Activated T-helper 9 cell treated with anti-CD3 and anti-CD28 coated beads, Interleukin-2, amount 50 U/mL, for 16 hours (primary cell): ENCODE measurements around the gene MEF2B.

ENCODE experiments used
- DNase-seq: peaks from one replicate; pipeline ENCODE4 v3.0.0-alpha.2; 2020; ENCODE audit warnings: low read depth

The MEF2B gene

DNA sequence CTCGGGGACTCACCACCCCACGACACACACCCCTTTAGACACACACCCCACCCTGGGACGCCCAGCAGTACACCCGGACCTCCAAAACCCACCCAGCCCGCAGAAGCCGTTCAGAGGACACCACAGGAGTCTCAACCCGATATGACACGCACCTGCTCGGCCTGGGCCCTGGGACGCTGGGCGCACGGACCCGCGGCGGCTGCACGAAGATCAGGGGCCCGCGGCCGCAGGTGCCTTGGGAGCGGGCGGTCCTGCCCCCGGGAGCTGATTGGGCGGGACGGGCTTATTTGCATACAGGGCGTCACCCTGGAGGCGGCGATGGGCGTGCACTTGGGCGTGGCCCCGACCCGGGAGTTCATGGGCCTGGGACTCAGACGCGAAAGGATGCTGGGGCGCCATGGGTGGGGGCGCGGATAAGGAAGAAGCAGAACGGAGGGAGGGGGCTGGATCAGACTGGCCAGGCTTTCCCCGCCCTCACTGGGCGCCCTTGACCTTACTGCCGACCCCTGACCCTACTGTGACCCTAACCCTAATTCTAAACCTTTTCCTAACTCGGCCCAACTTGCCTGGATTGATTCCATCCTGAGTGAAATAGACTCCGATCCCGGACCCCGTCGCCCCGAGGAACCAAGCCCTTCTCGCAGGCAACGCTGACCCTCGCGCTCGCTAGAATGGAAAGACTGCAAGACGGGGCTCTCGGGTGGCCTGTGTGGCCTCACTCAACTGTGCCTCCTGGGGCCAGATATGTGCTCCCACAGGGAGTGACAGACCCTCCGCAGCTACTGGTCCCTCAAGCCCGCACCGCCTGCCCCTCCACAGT, at the start of gene MEF2B:
MEF2B (minus strand) TSS at position 211 of the 820 bp plus-strand sequence. CDS start 19,528 bp downstream, outside the sequence.
- peak; percentile 63 for DNase-seq

DNA sequence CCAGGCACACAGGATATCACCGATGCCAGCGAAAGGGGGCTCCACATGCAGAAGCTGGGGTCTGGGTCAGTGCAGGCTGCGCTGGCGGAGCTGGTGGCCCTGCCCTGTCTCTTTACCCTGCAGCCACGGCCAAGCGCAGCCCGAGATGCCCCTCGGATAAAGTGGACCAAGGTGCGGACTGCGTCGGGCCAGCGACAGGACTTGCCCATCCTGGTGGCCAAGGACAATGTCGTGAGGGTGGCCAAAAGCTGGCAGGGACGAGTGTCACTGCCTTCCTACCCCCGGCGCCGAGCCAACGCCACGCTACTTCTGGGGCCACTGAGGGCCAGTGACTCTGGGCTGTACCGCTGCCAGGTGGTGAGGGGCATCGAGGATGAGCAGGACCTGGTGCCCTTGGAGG, 48.8 kb upstream of the MEF2B start:
- no peak for DNase-seq

DNA sequence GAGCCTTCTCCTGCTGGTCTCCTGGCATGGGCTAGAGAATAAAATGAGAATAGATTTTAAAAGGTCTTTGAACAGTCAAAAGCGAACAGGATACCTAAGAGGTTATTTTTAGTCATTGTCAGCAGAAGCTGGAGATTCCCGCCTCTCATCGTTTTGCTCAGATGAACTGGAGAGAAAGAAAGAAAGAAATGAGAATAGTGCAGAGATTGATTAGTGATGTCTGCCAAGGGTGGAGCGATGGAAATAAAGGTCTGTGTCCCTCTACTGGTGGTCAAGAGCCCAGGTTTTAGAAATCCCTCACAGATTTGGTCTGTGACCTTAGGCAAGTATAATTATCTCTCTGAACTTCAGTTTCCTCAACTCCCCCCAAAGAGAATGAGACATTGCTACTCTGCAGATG, 47.0 kb upstream of the MEF2B start:
- no peak for DNase-seq

DNA sequence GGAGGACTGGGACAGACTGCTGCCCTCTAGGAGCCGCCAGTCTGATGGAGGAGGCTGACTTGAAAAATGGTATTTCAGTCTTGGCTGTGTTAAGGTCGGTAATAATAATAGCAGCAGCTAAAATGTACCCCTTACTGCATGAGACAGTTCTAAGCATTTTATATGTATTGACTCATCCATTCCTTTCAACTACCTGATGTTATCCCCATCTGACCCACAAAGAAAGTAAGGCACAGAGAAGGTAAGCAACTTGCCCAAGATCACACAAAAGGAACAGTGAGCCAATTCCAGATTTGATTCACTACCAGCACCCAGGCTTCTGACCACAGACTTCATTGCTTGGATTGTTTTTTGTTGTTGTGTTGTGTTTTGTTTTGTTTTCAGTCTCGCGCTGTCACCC, 45.7 kb upstream of the MEF2B start:
- no peak for DNase-seq

- no peak for DNase-seq
Observed at GRCh38 chr19:19214892-19215291, 44.8 kb upstream of the MEF2B start.

- DNase-seq, result no peak
Observed at GRCh38 chr19:19214159-19214490, 44.1 kb upstream of the MEF2B start.

DNA sequence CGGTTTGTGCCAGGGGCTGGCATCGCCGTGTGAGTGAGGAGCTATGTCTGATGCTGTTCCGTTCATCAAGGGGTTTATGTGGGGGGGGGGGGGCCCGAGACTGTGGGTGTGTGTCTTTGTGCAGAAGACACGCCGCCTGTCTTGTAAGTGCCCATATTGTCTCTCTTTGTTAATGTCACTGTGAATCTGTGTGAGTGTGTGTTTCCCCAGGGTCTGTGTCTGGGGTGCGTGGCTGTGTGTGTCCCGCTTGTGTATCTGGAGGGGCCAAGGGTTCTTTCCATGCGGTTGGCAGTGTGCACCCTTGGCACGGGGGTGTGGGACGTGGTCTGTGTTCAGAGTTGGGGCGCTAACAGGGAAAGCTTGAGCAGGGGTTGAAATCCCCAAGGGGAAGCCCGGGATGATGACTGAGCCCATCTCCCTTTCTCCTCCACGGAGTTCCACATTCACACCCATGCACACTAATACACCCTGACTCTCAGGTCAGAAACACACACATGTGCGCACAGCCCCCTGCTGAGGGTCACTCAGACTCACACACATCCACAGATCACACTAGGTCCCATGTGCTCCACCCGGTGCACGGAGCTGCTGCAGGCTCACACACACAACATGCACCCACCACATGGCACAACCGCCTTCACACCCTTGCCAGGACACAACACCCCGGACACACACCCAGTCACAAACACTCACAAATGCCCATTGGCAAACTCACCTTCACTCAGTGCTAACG, 43.5 kb upstream of the MEF2B start:
- DNase-seq, result no peak

GRCh38 chr19:19212916-19213315, 42.9 kb upstream of the MEF2B start:
- no peak for DNase-seq

GRCh38 chr19:19211499-19212420, 41.7 kb upstream of the MEF2B start, which contains the start of gene NCAN:
TSS of gene NCAN (plus strand) at chr19:19211958. CDS start at chr19:19216954, 4,996 bp downstream.
- no peak for DNase-seq

DNA sequence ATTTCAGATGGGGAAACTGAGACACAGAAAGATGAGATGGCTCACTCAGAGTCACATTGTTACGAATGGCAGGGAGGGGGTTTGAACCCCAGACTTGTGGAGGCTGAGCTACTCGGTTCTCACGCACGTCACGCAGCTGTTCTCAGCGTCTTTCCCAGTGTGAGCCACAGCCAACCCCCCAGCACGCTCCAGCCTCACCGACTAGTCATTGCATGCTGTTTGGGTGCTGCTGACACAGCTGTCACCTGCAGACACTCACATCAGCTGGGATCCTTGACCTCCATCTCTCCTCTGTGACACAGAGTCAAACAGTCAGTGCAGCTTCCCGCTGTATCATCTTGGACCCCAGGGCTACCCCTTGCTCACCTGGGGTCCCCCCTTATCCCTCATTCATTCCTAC, 39.3 kb upstream of the MEF2B start:
- no peak for DNase-seq

DNA sequence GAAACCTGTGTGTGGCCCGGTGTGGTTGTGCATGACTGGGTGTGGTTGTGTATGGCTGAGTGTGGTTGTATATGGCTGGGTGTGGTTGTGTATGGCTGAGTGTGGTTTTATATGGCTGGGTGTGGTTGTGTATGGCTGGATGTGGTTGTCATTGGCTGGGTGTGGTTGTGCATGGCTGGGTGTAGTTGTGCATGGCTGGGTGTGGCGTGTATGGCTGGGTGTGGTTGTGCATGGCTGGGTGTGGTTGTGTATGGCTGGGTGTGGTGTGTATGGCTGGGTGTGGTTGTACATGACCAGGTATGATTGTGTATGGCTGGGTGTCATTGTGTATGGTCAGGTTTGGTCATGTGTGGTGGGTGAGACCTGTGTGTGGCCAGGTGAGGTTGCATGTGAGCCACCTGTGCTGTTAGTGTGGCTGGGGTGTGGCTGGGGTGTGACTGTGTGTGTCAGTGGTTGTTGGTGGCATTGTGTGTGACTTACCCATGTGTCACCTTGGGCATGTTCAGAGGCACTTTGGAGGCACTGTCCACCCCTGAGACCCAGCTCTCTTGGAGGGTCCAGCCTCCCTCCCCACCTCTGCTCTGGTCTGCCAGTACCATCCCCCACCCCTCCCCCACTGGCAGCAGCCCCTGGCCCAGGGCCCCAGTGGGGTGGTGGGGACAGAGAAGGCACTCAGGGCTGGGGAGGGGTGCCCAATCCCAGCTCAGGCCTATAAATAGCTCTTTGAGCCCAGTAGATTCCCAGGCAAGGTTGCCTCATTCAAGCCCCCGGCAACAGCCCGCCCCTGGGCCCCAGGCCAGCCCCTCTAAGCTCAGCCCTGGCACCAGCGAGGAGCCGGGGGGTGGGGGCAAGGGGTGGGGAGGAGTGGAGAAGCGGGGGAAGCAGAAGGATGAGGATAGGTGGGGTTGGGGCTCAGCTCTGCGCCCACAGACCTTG, 37.8 kb upstream of the MEF2B start:
- no peak for DNase-seq

DNA sequence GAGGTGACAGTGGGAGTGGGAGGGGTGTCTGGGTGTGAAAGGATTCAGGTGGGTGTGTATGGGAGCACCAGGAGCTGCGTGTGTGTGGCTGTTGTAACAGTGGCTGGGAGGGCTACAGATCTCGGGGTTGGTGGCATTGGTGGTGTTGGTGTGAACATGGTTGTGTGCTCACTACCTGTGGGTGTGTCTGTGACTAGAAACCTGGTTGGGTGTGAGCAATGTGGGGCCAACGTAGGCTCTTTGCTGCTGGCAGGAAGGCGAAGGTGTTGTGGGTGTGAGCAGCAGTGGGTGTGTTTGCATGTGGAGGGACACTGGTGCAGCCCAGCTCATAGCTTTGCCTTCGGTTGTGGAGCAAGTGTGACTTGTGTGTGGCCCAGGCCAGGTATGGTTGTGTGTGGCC, 36.9 kb upstream of the MEF2B start:
- no peak for DNase-seq

GRCh38 chr19:19205416-19206410, 35.6 kb upstream of the MEF2B start:
- DNase-seq, result no peak

DNA sequence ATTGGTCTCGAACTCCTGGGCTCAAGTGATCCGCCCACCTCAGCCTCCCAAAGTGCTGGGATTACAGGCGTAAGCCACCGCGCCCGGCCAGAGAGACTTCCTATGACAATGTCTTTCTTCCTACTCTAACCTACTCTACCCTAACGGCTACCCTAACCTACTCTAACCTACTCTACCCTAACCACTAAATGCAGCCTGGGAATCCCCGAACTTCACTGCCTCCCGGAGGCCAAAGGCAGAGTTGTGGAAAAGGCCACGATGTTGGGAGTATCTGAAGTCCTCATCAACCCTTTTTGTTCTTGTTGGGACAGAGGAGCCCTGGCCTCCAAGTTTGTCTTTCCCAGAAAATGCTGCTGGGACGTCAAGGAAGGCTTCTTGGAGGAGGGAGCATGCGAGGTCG, 34.1 kb upstream of the MEF2B start:
- no peak for DNase-seq

GRCh38 chr19:19203012-19203856, 33.2 kb upstream of the MEF2B start, which contains the start of gene NR2C2AP:
TSS of gene NR2C2AP (minus strand) at chr19:19203414. CDS start at chr19:19203060, 354 bp downstream.
- DNase-seq, result peak; percentile 88

DNA sequence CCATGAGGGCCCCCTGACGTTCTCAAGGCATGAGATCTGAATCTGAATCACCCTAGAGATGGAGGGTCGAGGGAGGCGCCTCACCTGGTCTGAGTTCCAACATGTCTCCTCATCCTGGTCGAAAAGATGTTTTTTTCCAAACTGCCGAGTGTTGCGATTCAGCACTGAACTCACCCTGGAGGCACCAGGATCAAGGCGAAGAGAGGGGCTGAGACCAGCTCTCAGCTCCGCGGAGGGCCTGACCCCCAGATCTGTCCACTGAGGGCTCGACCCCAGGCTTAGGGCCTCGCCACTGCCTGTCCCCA, 32.6 kb upstream of the MEF2B start:
- DNase-seq, result no peak

DNA sequence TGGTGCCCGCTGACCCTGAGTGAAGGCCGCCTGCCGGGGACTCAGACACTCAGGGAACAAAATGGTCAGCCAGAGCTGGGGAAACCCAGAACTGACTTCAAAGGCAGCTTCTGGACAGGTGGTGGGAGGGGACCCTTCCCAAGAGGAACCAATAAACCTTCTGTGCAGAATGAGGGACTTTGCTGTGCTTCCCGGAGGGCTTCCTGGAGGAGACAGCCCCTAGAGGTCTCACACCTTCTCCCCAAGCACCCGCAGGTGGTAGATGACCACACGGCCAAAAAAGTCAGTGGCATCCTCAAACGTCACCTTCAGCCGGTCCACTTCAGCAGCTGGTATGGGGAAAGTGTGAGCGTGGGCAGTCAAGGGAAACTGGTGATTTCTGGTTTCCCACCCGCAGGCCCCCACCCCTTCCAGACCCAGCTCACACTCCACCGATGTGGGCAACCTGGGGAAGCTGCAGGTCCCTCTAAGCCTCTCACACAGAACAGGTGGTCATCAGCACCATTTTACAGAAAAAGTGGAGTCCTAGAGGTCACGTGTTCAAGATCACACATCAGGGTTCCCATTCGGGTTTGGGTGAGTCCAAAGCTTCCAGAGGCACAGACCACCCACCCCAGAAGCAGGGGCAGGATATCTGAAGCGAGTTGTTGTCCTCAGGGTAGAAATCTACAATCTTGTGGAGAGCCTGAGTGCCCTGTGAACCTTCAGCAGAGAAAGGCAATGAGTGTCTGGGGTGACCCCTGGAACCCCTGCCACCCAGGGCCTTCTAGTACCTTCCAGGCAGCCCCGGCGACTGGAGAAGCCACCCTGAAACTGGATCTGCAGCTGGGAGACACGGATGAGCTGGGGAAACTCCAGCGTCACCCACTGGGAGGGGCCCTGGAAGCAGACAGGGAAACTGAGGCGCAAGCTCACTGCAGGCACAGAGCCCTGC, 31.9 kb upstream of the MEF2B start:
- DNase-seq, result no peak

DNA sequence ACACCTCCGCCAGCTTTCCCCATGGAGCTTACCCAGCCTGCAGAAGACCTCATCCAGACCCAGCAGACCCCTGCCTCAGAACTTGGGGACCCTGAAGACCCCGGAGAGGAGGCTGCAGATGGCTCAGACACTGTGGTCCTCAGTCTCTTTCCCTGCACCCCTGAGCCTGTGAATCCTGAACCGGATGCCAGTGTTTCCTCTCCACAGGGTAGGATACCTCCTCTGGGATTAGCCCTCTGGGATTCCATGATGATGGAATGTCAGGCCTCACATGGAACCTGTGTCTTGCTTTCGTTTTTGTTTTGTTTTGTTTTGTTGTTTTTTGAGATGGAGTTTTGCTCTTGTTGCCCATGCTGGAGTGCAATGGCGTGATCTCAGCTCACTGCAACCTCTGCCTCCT, 23.9 kb upstream of the MEF2B start:
- DNase-seq, result no peak
